Activated CD8-positive, alpha-beta memory T cell treated with anti-CD3 and anti-CD28 coated beads for 36 hours (primary cell): ENCODE data around the gene KCTD3. TPM values are rescaled to one million over a fixed set of nuclear protein-coding genes. Genes with fewer than 3 reads are reported as not detected.

ENCODE experiments used
- CTCF ChIA-PET: fragments of 350-600 bp; sonication (Branson Sonifier 250); formaldehyde crosslinking; loops from one replicate; lab custom pipeline; 2021; ENCODE audit warnings: antibody characterized with exemption; lab: Charles Lee
- POLR2A ChIA-PET: fragments of 350-600 bp; sonication (Branson Sonifier 250); formaldehyde crosslinking; loops from one replicate; lab custom pipeline; 2021; ENCODE audit warnings: antibody characterized with exemption; lab: Charles Lee
- total RNA-seq, 2 experiments: library from RNA; stranded (reverse); gene quantifications; one replicate each; pipeline ENCODE4 v1.2.3, GENCODE V29; 2021

The KCTD3 gene
- total RNA-seq, 2 experiments from 2014 or later, result 1.2 TPM

GRCh38 chr1:215554865-215555264 lies 12.2 kb upstream of the KCTD3 start:
- ChIA-PET POLR2A (no interaction called here), CTCF (no interaction called here)

GRCh38 chr1:215555531-215555930 lies 11.6 kb upstream of the KCTD3 start:
- ChIA-PET POLR2A (no interaction called here), CTCF (no interaction called here)

DNA sequence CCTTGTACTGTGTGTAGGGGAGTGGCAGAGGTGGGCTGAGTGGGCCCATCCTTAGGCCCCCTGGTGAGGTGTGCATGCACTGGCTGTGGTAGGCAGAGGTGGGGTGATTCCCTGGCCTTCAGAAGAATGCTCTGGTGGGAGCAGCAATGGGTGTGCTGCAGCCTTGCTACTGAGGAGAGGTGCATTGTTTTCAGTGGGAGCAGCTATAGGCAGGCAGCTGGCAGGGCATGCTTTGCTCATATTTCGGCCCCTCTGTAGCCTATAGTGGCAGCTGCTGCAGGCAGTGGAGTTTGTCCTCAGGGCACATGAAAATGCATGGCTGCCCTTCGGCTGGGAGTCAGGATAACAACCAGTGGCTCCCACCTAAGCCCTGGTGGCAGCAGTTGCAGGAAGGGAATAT lies 10.1 kb upstream of the KCTD3 start:
- CTCF ChIA-PET, result no interaction called here
- POLR2A ChIA-PET, result no interaction called here

DNA sequence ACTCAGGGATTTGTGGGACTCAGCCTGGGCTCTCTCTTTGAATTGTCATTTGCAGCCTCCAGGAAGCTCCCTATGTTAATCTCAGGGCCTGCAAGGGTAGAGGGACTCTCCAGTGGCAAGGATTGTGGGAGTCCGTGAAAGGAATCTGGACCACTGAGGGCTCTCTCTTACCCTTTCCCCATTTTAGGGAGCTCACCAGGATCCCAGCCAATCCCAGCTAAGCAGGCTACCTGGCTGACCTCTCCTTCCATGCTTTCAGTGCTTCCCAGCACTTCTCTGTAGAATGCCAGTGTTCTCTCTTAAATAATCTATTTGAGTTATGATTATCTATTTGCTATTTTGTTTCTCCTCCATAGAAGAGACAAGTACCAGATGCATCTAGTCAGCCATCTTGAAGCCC lies 9.6 kb upstream of the KCTD3 start:
- POLR2A ChIA-PET, result no interaction called here

DNA sequence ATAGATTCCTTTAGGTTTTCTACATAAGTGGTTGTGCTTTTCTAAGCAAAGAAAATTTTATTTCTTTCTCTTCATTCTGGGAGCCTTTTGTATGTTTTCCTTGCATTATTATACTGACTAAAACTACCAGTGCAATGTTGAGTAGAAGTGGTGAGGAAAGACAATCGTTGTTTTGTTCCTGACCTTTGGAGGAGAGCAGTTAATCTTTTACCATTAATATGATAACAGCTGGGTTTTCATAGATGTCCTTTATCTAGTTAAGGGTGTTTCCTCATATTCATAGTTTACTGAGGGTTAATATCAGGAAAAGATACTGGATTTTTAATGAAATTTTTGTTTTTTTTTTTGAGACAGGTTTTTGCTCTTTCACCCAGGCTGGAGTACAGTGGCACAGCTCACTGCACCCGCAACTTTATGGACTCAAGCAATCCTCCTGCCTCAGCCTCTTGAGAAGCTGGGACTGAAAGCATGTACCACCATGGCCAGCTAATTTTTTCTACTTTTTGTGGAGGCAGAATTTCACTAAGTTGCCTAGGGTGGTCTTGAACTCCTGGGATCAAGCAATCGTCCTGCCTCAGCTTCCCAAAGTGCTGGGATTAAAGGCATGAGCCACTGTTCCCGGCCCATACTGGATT lies 9.0 kb upstream of the KCTD3 start:
- CTCF ChIA-PET, result no interaction called here
- POLR2A ChIA-PET, result no interaction called here

More for the DNA sequence above, 9.6 kb upstream of the KCTD3 start:
- CTCF ChIA-PET, result no interaction called here

GRCh38 chr1:215567491-215568298 lies 591 bp downstream of the KCTD3 start:
- ChIA-PET POLR2A (no interaction called here), CTCF (no interaction called here)

GRCh38 chr1:215568299-215568692 lies 1.2 kb downstream of the KCTD3 start:
- ChIA-PET CTCF (no interaction called here), POLR2A (no interaction called here)

- CTCF ChIA-PET, result no interaction called here
- POLR2A ChIA-PET, result no interaction called here
These were observed 3.1 kb downstream of the KCTD3 start for GRCh38 chr1:215569986-215570824.

GRCh38 chr1:215581896-215582295 lies 14.8 kb downstream of the KCTD3 start:
- POLR2A ChIA-PET, result no interaction called here
- CTCF ChIA-PET, result no interaction called here

GRCh38 chr1:215583185-215583749 lies 16.2 kb downstream of the KCTD3 start:
- ChIA-PET CTCF (no interaction called here), POLR2A (no interaction called here)

GRCh38 chr1:215584389-215584788 lies 17.3 kb downstream of the KCTD3 start:
- ChIA-PET POLR2A (no interaction called here), CTCF (no interaction called here)

- POLR2A ChIA-PET, result no interaction called here
- CTCF ChIA-PET, result no interaction called here
These were observed 22.7 kb downstream of the KCTD3 start for GRCh38 chr1:215589650-215590435.

DNA sequence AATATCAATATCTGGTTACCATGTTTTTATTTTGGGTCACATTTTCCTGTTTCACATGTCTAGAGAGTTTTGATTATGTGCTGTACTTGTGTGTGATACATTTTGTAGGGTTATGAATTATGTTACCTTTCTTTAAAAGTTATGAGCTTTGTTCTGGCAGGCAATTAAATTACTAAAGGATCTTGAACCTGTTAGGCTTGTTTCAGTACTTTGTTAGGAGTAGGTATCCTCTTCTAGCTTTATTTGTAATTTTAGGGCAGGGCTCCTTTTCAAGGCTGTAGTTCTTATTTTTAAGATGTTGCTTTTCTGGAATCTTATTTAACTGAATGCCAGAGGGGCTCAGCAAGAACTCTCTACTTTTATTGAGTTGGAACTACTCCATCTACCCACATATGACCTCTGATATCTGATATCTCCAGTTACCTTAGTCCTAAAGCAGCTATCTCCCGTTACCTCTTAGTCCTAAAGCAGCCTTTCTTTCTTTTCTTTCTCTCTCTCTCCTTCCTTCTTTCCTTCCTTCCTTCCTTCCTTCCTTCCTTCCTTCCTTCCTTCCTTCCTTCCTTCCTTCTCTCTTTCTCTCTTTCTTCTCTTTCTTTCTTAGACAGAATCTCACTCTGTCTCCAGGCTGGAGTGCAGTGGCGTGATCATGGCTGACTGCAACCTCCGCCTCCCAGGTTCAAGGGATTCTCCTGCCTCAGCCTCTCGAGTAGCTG lies 23.8 kb downstream of the KCTD3 start:
- POLR2A ChIA-PET, result no interaction called here
- CTCF ChIA-PET, result no interaction called here

DNA sequence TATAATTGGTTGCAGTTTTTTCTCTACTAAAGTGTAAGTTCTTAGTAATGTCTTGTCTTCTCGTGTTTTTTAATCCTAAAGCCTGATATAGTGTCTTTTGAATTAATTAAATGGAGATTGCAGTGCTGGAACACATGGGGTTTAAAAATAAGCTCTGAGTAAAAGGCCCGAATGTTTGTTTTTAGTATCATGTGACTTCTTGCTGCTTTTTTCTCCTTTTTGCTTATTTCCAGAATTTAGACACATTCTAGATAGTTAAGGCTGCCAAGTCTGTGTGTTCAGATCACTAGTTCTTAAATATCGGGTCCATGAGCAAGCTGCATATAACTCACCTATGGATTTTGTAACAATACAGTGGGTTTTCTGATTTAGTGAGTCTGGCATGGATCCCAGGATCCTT lies 27.5 kb downstream of the KCTD3 start:
- POLR2A ChIA-PET, result no interaction called here
- CTCF ChIA-PET, result no interaction called here

DNA sequence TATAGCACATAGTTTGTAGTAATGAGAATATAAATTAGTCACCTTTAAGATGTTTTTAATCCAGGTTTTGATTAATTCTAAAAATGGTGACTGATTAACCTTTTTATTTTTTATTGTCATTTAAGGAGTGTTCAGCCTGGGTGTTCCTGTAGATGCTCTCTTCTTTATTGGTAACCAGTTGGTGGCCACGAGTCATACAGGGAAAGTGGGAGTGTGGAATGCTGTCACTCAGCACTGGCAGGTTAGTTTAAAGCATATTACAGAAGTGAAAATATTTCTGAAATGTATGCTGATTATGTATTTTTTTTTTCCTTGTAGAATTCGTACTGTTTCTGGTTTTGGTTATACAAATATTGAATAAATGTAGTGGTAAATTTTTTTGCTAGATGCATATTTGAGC lies 28.1 kb downstream of the KCTD3 start:
- POLR2A ChIA-PET, result no interaction called here
- CTCF ChIA-PET, result no interaction called here

DNA sequence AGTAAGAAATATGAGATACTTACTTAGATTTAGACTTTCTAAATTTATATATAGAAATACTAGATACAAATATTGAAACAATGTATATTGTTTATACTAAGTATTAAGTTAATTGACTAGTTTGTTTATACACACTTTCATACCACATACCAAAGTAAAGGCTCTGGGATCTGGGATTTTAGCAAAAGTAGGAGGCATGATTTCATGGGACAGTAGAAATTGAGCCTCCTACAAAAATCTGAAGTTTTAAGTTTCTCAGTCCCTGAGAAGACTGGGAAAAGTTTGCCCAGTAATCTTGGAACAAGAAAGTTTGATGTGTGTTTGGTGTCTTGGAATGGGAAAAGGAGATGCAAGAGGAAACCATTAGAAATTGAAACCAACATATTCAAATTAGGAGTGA lies 30.9 kb downstream of the KCTD3 start:
- POLR2A ChIA-PET, result no interaction called here
- CTCF ChIA-PET, result no interaction called here

DNA sequence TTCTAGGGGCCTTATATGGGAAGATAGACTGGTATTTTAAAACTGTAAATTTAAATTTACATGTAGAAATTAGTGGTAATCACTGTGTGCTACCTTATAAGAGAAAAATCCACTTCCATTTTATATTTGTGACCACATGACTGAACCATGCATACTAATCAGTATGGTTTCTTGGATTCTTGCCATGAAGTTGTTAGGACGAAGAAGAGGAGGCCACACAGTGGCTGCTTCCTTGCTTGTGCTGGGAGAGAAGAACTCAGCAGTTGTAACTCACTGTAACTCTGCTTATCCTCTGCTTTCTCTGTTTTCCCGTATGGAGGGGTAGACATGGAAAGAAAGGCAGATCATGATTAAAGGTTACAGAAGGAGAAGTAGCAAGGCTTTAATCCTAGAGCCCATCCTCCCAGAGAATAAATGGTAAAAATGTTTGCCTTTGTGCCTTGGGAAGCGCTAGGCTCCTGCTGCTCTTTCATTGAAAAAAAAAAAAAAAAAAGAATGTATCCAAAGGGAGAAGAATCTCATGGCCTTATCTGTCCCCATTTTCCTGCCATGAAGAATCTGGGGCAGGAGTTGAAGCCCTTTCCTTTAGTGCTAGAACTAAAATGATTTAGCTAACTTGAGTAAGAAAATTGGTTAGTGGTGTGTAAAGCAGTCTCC lies 32.4 kb downstream of the KCTD3 start:
- POLR2A ChIA-PET, result no interaction called here

DNA sequence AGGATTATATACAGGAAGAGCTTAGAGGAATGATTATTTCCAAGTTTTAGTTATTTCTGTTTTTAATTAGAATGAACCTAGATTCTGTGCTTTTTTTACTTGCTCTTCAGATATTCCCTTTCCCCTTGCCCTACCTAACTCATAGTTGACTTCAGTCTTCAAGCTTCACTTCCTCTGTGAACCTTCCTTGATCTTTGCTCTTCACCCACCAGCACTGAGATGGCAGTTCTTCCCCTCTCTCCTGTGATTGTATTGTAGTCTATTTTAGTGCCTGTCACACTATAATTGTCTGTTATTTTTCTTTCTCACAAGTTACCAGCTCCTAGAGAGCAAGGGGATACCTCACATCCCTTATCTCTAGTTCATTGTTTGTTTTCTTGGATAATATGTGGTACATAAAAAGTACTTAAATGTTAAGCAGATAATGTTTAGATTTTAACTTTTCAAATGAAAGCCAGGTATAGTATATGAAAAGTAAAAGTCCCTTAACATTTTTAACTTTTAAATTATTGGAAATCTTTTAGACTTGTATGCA lies 33.2 kb downstream of the KCTD3 start:
- ChIA-PET POLR2A (no interaction called here), CTCF (no interaction called here)

More for the DNA sequence above, 32.4 kb downstream of the KCTD3 start:
- CTCF ChIA-PET, result no interaction called here
